Endothelial cell of umbilical vein (primary cell): ENCODE results near the gene TMEM107.

Source experiments
- FOS ChIP-seq: IDR thresholded peaks from 2 replicates; pipeline ENCODE4 v1.6.1; 2011; ENCODE audit warnings: mild to moderate bottlenecking, low read length, moderate library complexity, borderline replicate concordance; ENCODE audit not compliant: insufficient read depth
- GATA2 ChIP-seq: IDR thresholded peaks from 2 replicates; pipeline ENCODE4 v1.7.0; 2011; ENCODE audit warnings: low read depth, mild to moderate bottlenecking, moderate library complexity, mixed read lengths, low read length; ENCODE audit not compliant: insufficient read length, insufficient read depth
- JUN ChIP-seq: IDR thresholded peaks from 2 replicates; pipeline ENCODE4 v1.6.1; 2011; ENCODE audit warnings: borderline replicate concordance, low read depth; ENCODE audit not compliant: insufficient read length, insufficient read depth
- MYC ChIP-seq: IDR thresholded peaks from one replicate; pipeline ENCODE4 v1.6.1; 2011; ENCODE audit warnings: mild to moderate bottlenecking, low read depth, low read length
- POLR2A ChIP-seq: IDR thresholded peaks from 2 replicates; pipeline ENCODE4 v1.6.1; 2012; ENCODE audit warnings: low read depth, mild to moderate bottlenecking, control low read depth, low read length
- POLR2AphosphoS5 ChIP-seq: IDR thresholded peaks from 2 replicates; pipeline ENCODE4 v1.6.1; 2012; ENCODE audit warnings: low read depth, mild to moderate bottlenecking, control low read depth, low read length, moderate library complexity; ENCODE audit not compliant: insufficient read depth
- TF ChIP-seq, protein P1 (sequence below), 2 donors: IDR thresholded peaks; 1 replicate in 1 of 2; 2 replicates in 1 of 2; pipeline ENCODE4 v1.5.1; 2011; ENCODE audit warnings: low read length in 2 of 2, mild to moderate bottlenecking in 2 of 2, moderate library complexity in 2 of 2, control low read depth in 1 of 2, inconsistent platforms in 1 of 2, low read depth in 1 of 2; ENCODE audit not compliant: insufficient read depth in 1 of 2; ENCODE audit errors: extremely low read depth in 1 of 2
- TF ChIP-seq, protein P2 (sequence below): IDR thresholded peaks from 2 replicates; pipeline ENCODE4 v1.6.1; 2011; ENCODE audit not compliant: insufficient read depth, insufficient read length

DNA sequence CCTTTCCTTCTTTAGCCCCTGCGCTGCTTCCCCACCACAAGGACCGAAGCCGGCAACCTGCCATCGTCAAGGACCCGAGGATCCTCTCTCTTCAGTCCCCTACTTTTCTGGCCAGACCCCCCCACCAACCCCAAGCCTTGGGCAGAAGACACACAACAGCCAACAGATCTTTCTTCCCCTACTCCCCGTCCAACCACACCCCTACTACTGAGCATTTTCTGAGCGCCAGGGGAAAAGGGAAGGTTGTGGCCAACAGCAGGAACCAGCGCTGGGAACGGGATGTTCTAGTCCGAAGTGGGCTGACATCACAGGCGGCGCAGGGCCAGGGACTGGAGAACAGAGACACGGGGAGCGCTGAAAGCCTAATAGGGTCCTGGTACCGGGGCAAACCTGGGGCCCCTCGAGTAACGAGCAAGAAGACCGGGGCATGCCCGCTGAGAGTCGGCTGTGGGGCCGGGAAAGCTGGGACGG is 24.5 kb downstream of the TMEM107 start:
- TF ChIP-seq JUN (no peak), POLR2A (no peak), GATA2 (no peak), MYC (no peak), FOS (no peak), POLR2AphosphoS5 (no peak)
- TF ChIP-seq, protein P1, sequence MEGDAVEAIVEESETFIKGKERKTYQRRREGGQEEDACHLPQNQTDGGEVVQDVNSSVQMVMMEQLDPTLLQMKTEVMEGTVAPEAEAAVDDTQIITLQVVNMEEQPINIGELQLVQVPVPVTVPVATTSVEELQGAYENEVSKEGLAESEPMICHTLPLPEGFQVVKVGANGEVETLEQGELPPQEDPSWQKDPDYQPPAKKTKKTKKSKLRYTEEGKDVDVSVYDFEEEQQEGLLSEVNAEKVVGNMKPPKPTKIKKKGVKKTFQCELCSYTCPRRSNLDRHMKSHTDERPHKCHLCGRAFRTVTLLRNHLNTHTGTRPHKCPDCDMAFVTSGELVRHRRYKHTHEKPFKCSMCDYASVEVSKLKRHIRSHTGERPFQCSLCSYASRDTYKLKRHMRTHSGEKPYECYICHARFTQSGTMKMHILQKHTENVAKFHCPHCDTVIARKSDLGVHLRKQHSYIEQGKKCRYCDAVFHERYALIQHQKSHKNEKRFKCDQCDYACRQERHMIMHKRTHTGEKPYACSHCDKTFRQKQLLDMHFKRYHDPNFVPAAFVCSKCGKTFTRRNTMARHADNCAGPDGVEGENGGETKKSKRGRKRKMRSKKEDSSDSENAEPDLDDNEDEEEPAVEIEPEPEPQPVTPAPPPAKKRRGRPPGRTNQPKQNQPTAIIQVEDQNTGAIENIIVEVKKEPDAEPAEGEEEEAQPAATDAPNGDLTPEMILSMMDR (IDR thresholded peaks at IDR 0.05; ENCODE audit: extremely low read depth in 1 of 2, insufficient read depth in 1 of 2, low read depth in 1 of 2, low read length in 2 of 2) = no peak
- TF ChIP-seq, protein P2, sequence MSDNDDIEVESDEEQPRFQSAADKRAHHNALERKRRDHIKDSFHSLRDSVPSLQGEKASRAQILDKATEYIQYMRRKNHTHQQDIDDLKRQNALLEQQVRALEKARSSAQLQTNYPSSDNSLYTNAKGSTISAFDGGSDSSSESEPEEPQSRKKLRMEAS = no peak
